OCI-LY7 (cell line): ENCODE measurements around the gene PLD1. TPM values are rescaled to one million over a fixed set of nuclear protein-coding genes. Genes with fewer than 3 reads are reported as not detected.

Experiments
- BruUV-seq: library from RNA; stranded (reverse); fragments of 400-500 nt; replicated peaks from 2 replicates; lab custom pipeline; 2021; lab: Mats Ljungman, UMichigan
- CTCF ChIA-PET: fragments of 300-600 bp; sonication (Branson Sonifier 250); formaldehyde crosslinking; loops from one replicate; lab custom pipeline; 2022; ENCODE audit warnings: antibody characterized with exemption; ENCODE audit not compliant: unreplicated experiment; lab: Charles Lee
- POLR2A ChIA-PET: fragments of 300-600 bp; sonication (Branson Sonifier 250); formaldehyde crosslinking; loops from one replicate; lab custom pipeline; 2022; ENCODE audit warnings: antibody characterized with exemption; lab: Charles Lee
- DNase-seq: peaks from one replicate; pipeline ENCODE4 v3.0.0-alpha.2; 2015; ENCODE audit warnings: low spot score
- H2AFZ ChIP-seq: fragments of 200-600 bp; sonication (generic), shearing (Covaris generic); 2 replicates; pipeline ENCODE4 v1.6.1; 2014; ENCODE audit warnings: mild to moderate bottlenecking, antibody characterized with exemption, low read length, moderate library complexity
- H3K27ac ChIP-seq: fragments of 200-600 bp; sonication (generic); 2 replicates; pipeline ENCODE4 v1.5.1; 2014; ENCODE audit warnings: mixed run types, low read depth, mild to moderate bottlenecking, moderate library complexity, low read length, inconsistent platforms; ENCODE audit not compliant: poor library complexity, severe bottlenecking
- H3K36me3 ChIP-seq: fragments of 200-600 bp; sonication (generic); 2 replicates; pipeline ENCODE4 v1.6.1; 2014; ENCODE audit warnings: mild to moderate bottlenecking, antibody characterized with exemption, low read length, moderate library complexity, mixed read lengths; ENCODE audit not compliant: insufficient read depth
- H3K4me1 ChIP-seq: fragments of 200-600 bp; sonication (generic); 2 replicates; pipeline ENCODE4 v1.5.1; 2014; ENCODE audit warnings: mild to moderate bottlenecking, low read length; ENCODE audit not compliant: insufficient read depth, poor library complexity, severe bottlenecking
- H3K4me2 ChIP-seq: fragments of 200-600 bp; sonication (generic); 2 replicates; pipeline ENCODE4 v1.6.1; 2014; ENCODE audit warnings: mild to moderate bottlenecking, low read length
- H3K4me3 ChIP-seq: fragments of 200-600 bp; sonication (generic); 2 replicates; pipeline ENCODE4 v1.5.1; 2014; ENCODE audit warnings: mild to moderate bottlenecking, low read depth, low read length; ENCODE audit not compliant: poor library complexity, severe bottlenecking
- H3K79me2 ChIP-seq: fragments of 200-600 bp; sonication (generic); 2 replicates; pipeline ENCODE4 v1.6.1; 2016; ENCODE audit warnings: low read depth, mild to moderate bottlenecking, low read length, moderate library complexity, mixed read lengths; ENCODE audit not compliant: insufficient read depth
- H3K9me2 ChIP-seq: fragments of 200-600 bp; sonication (generic); 2 replicates; pipeline ENCODE4 v1.6.1; 2016; ENCODE audit warnings: mild to moderate bottlenecking, low read length, mixed read lengths; ENCODE audit not compliant: insufficient read depth
- H3K9me3 ChIP-seq: fragments of 200-600 bp; sonication (generic); 2 replicates; pipeline ENCODE4 v1.6.1; 2014; ENCODE audit warnings: mild to moderate bottlenecking, mixed run types, low read length, mixed read lengths
- H4K20me1 ChIP-seq: fragments of 200-600 bp; sonication (generic); 2 replicates; pipeline ENCODE4 v1.6.1; 2014; ENCODE audit warnings: mild to moderate bottlenecking, antibody characterized with exemption, low read length, moderate library complexity, mixed read lengths; ENCODE audit not compliant: insufficient read depth
- EZH2phosphoT487 ChIP-seq: fragments of 200-600 bp; sonication (generic); IDR thresholded peaks from 2 replicates; pipeline ENCODE4 v1.6.1; 2018; ENCODE audit warnings: low read depth, borderline replicate concordance, mild to moderate bottlenecking, mixed run types, antibody characterized with exemption, low read length, moderate library complexity, mixed read lengths
- intact Hi-C: fragments of 100-400 bp; cut with micrococcal nuclease; formaldehyde crosslinking; loops from one replicate; pipeline ENCODE4 v1.10.0; 2022; ENCODE audit not compliant: unreplicated experiment
- total RNA-seq, 2 experiments: library from RNA; depleted of rRNA in 1 of 2; stranded (reverse); fragments of >200 nt in 1 of 2; shearing (Covaris generic) in 1 of 2; gene quantifications; 2 replicates each; pipeline ENCODE4 v1.2.3, GENCODE V29; 2014 to 2022
- TF ChIP-seq, protein P1 (sequence below): fragments of 200-600 bp; sonication (generic); conservative IDR thresholded peaks from 2 replicates; pipeline ENCODE4 v1.5.1; 2014; ENCODE audit warnings: mild to moderate bottlenecking, antibody characterized with exemption, low read length, moderate library complexity, mixed read lengths

The PLD1 gene
- total RNA-seq, 2 experiments from 2014 or later, result not detected

DNA sequence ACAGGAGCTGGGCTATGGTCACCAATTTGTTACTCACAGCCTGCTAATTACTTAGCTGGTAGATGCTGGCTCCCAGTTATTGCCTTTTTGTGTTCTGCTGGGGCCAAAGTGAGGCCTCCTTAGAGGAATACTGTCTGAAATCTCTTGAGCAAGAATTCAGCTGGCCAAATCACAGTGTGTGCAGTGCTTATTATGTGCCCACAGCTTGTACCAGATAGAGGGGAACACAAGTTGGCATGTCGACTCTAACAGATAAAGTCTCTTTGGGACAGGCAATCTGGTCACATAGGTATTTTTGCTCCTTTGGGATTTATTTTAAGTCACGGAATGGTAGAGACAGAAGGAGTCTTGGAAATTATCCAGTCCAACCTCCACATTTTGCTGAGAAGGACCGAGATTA is 26.6 kb upstream of the PLD1 start:
- Histone ChIP-seq H3K27ac (no peak overlapping the region), H3K9me2 (no peaks in the 10 kb centered on the region), H3K9me3 (no peaks in the 10 kb centered on the region), H3K4me2 (no peak overlapping the region), H3K4me3 (no peak overlapping the region), H3K36me3 (no peaks in the 10 kb centered on the region), H3K79me2 (no peaks in the 10 kb centered on the region), H2AFZ (no peak overlapping the region), H3K4me1 (no peaks in the 10 kb centered on the region), H4K20me1 (no peaks in the 10 kb centered on the region)
- POLR2A ChIA-PET, result interaction anchor here (0.6 kb wide), 1 partner anchor 10 kb away, joined by 4 read pairs; no protein-coding TSS in a partner anchor
- no peak for DNase-seq
- TF ChIP-seq, protein P1, sequence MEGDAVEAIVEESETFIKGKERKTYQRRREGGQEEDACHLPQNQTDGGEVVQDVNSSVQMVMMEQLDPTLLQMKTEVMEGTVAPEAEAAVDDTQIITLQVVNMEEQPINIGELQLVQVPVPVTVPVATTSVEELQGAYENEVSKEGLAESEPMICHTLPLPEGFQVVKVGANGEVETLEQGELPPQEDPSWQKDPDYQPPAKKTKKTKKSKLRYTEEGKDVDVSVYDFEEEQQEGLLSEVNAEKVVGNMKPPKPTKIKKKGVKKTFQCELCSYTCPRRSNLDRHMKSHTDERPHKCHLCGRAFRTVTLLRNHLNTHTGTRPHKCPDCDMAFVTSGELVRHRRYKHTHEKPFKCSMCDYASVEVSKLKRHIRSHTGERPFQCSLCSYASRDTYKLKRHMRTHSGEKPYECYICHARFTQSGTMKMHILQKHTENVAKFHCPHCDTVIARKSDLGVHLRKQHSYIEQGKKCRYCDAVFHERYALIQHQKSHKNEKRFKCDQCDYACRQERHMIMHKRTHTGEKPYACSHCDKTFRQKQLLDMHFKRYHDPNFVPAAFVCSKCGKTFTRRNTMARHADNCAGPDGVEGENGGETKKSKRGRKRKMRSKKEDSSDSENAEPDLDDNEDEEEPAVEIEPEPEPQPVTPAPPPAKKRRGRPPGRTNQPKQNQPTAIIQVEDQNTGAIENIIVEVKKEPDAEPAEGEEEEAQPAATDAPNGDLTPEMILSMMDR, result no peak
- TF ChIP-seq EZH2phosphoT487, result no peak
- intact Hi-C loops, result no loop called here
- CTCF ChIA-PET, result no interaction called here
- BruUV-seq, result no TSS peak

GRCh38 chr3:171835613-171836012 is 25.3 kb upstream of the PLD1 start:
- no TSS peak for BruUV-seq
- ChIA-PET POLR2A (no interaction called here), CTCF (no interaction called here)

DNA sequence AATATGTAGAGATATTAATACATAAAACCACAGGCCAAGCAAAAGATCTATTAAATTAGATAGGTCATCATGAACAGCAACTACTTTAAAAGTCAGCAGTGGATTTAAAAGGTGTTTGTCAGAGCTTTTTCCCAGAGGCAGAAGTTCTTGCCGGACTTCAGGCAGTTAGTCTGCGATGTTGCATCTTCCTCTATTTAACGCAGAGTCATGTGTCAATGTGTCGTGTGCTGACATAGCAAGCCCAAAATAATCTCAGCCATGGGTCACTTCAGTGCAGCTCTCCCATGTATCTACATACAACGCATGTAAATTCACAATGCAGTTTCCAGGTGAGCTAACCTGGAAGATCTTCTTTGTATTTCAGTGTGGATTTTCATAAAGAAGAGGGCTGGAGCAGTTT is 24.8 kb upstream of the PLD1 start:
- CTCF ChIA-PET, result no interaction called here
- no peak overlapping the region for H2AFZ ChIP-seq
- no peak overlapping the region for H3K27ac ChIP-seq
- no peak for DNase-seq
- no peaks in the 10 kb centered on the region for H3K79me2 ChIP-seq
- intact Hi-C loops, result no loop called here
- H3K36me3 ChIP-seq, result no peaks in the 10 kb centered on the region
- no peak overlapping the region for H3K4me3 ChIP-seq
- no peaks in the 10 kb centered on the region for H3K9me3 ChIP-seq
- TF ChIP-seq EZH2phosphoT487, result no peak
- TF ChIP-seq, protein P1, result no peak
- H3K4me1 ChIP-seq, result no peaks in the 10 kb centered on the region
- no TSS peak for BruUV-seq
- H3K4me2 ChIP-seq, result no peak overlapping the region
- no peaks in the 10 kb centered on the region for H4K20me1 ChIP-seq
- POLR2A ChIA-PET, result no interaction called here
- no peaks in the 10 kb centered on the region for H3K9me2 ChIP-seq

More at GRCh38 chr3:171835613-171836012, 25.3 kb upstream of the PLD1 start:
- Histone ChIP-seq H2AFZ (no peak overlapping the region), H3K9me3 (no peaks in the 10 kb centered on the region), H3K27ac (no peak overlapping the region), H3K36me3 (no peaks in the 10 kb centered on the region), H3K4me2 (no peak overlapping the region), H3K4me3 (no peak overlapping the region), H3K9me2 (no peaks in the 10 kb centered on the region), H4K20me1 (no peaks in the 10 kb centered on the region), H3K4me1 (no peaks in the 10 kb centered on the region), H3K79me2 (no peaks in the 10 kb centered on the region)
- intact Hi-C loops, result no loop called here
- TF ChIP-seq, protein P1, result no peak
- TF ChIP-seq EZH2phosphoT487, result no peak
- no peak for DNase-seq
